Keratinocyte (primary cell): ENCODE data around the gene SPRED1.

ENCODE experiments used
- EZH2 ChIP-seq: IDR thresholded peaks from one replicate; pipeline ENCODE4 v1.6.1; 2012; ENCODE audit warnings: inconsistent platforms, mild to moderate bottlenecking, low read length, moderate library complexity
- TF ChIP-seq, protein P1 (sequence below), 3 experiments: IDR thresholded peaks in 1 of 3; conservative IDR thresholded peaks in 1 of 3; optimal IDR thresholded peaks in 1 of 3; 2 replicates in 2 of 3; 3 replicates in 1 of 3; pipeline versions ENCODE3 to v1.5.1; 2011; ENCODE audit warnings: low read length in 3 of 3, mild to moderate bottlenecking in 3 of 3, moderate library complexity in 2 of 3, control low read depth in 1 of 3, inconsistent platforms in 1 of 3; ENCODE audit not compliant: insufficient read depth in 2 of 3; ENCODE audit errors: extremely low read depth in 1 of 3

DNA sequence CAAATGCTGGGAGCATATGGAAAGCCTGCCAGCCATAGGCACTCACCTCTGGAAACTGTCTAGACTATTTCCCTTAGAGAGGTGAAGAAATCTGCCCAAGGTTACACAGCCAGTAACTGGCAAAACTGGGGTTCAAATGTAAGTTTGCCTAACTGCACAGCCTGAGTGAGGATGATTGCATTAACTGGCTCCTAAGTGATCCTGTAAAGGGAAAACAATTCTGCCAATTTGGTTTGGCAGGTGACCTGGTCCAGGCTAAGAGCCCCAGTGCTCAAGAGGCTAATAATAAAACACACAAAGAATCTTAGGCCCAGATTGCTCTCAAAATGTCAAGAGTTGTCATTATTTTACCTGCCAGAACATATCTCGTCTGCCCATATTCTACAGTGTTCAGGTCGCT lies 43.9 kb upstream of the SPRED1 start:
- TF ChIP-seq, protein P1, sequence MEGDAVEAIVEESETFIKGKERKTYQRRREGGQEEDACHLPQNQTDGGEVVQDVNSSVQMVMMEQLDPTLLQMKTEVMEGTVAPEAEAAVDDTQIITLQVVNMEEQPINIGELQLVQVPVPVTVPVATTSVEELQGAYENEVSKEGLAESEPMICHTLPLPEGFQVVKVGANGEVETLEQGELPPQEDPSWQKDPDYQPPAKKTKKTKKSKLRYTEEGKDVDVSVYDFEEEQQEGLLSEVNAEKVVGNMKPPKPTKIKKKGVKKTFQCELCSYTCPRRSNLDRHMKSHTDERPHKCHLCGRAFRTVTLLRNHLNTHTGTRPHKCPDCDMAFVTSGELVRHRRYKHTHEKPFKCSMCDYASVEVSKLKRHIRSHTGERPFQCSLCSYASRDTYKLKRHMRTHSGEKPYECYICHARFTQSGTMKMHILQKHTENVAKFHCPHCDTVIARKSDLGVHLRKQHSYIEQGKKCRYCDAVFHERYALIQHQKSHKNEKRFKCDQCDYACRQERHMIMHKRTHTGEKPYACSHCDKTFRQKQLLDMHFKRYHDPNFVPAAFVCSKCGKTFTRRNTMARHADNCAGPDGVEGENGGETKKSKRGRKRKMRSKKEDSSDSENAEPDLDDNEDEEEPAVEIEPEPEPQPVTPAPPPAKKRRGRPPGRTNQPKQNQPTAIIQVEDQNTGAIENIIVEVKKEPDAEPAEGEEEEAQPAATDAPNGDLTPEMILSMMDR (optimal IDR thresholded peaks at IDR 0.05 in 1 of 3, IDR thresholded peaks at IDR 0.05 in 1 of 3, conservative IDR thresholded peaks at IDR 0.05 in 1 of 3; ENCODE audit: extremely low read depth in 1 of 3, insufficient read depth in 2 of 3, low read length in 3 of 3), result no peak
- TF ChIP-seq EZH2, result no peak
